GM21723 (cell line): ENCODE data around the gene SNX32.
"Not testable (repeated sequence)": the region's sequence is repeated elsewhere in the genome, so short reads cannot be mapped to it uniquely, and the experiment has no call there.

Experiments used
- ATAC-seq: cut with Tn5 transposase; IDR thresholded peaks from one replicate; pipeline ENCODE4 v1.9.1; 2021; ENCODE audit warnings: mild to moderate bottlenecking, moderate library complexity; ENCODE audit not compliant: unreplicated experiment

SNX32 gene

DNA sequence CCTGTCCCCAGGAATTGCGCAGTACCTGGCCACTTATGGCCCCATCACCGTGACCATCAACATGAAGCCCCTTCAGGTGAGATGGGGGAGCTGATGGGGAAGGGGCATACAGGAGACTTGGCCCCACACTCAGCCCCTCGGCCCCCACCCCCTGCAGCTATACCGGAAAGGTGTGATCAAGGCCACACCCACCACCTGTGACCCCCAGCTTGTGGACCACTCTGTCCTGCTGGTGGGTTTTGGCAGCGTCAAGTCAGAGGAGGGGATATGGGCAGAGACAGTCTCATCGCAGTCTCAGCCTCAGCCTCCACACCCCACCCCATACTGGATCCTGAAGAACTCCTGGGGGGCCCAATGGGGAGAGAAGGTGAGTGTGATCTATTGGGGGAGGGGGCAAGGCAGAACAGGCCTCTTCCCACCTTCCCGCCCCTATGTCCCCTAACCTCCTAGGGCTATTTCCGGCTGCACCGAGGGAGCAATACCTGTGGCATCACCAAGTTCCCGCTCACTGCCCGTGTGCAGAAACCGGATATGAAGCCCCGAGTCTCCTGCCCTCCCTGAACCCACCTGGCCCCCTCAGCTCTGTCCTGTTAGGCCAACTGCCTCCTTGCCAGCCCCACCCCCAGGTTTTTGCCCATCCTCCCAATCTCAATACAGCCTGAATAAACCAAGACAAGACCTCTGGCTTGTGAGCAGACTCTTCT, 49.4 kb downstream of the SNX32 start:
- ATAC-seq, result no peak

DNA sequence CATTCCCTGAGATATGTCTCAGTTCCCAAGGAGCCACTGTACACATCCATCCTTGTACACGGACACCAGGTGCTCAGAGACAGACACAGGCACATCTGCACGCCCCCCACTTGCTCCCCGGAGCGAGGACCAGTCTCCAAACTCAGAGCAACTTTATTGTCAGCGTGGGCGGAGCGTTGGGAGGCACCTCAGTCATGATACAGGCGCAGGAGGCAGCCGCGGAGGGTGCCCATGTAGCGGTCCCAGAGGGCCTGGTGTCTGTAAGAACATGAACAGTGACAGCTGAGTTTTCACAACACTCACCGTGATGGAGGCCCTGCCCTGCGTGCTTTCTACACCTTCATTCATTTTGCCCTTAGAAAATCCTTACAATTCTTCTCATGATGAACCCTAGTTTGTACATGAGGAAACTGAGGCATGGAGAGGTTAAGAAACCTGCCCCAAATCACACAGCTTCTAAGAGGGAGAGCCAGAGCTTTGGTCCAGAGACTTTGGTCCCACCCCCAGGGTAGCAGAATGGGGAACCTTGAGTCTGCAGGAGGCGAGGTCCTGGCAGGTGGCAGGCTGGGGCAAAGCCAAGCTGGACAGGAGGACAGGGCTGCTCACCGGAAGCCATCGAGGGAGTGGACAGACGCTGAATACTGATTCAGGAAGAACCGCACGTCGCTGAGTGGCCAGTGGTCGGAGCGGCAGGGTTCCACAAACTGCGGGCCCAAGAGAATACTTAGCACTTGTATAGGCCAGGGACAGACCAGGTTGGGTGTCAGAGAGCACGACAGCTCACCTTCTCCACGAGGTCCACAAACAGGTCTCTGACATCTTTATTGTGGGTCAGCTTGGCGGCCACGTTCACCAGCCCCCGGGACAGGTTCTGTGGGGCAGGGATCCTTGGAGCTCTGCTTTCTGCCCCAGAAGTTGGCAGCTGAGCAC, 50.3 kb downstream of the SNX32 start:
- ATAC-seq, result no peak

DNA sequence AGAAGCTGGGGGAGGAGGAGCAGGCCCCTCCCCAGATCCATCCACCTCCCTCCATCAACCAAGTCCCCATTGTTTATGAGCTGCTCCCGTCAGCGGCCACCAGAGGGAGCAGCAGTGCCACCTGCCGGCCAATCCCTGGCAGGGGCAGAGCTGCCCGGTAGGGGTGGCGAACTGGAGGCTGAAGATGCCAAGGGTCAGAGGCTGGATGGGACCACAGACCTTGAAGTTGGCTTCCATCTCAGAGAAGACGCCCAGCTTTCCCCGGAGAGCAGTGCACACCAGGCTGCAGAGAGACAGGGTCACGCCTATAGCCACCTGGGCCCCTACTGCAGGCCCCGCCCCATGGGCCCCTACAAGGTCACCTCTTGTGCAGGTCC, 50.9 kb downstream of the SNX32 start:
- no peak for ATAC-seq

DNA sequence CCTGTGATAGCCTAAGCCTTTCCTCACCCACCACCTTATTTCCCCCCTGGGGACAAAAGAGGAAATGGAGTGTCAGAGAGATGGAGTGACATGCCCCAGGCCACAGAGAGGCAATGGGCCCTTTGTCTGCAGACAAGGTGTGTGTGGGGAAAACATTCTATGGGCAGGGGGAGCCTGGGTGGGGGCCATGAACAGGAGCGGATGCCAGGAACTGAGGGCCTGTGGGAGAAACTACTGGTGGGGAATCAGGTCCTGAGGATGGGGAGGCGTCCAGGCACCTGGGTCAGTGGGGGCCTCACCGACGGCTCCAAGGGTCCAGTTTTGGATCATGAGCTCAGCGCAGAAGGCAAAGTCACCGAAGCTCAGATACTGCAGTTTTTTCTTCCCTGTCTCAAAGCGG, 51.5 kb downstream of the SNX32 start:
- ATAC-seq, result no peak

DNA sequence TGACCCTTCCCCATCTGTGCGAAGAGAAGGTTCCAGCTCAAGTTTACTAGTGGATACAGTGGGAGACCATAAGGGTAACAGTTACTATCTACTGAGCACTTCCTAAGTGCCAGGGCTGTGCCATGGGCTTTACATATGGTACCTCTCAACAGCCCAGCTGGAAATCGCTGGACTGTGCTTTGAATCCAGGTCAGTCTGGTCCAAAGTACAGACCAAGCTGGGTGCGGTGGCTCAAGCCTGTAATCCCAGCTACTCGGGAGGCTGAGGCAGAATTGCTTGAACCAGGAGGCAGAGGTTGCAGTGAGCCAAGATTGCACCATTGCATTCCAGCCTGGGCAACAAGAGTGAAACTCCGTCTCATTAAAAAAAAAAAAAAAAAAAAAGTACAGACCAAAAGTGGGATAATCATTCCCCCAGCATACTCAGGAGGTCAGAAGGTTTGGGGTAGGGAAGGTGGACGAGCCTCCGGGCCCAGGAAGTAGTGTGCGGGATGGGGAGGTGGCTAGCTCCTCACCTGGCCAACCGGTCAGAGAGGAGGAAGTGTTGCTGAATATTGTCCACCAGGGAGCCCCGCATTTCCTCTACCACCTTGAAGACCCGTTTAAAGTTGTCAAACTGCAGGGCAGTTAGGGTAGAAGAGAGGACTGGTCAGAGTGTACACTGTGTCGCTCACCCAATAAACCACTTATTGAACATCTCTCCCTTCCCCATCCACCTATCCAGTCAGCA, 52.2 kb downstream of the SNX32 start:
- ATAC-seq, result no peak

DNA sequence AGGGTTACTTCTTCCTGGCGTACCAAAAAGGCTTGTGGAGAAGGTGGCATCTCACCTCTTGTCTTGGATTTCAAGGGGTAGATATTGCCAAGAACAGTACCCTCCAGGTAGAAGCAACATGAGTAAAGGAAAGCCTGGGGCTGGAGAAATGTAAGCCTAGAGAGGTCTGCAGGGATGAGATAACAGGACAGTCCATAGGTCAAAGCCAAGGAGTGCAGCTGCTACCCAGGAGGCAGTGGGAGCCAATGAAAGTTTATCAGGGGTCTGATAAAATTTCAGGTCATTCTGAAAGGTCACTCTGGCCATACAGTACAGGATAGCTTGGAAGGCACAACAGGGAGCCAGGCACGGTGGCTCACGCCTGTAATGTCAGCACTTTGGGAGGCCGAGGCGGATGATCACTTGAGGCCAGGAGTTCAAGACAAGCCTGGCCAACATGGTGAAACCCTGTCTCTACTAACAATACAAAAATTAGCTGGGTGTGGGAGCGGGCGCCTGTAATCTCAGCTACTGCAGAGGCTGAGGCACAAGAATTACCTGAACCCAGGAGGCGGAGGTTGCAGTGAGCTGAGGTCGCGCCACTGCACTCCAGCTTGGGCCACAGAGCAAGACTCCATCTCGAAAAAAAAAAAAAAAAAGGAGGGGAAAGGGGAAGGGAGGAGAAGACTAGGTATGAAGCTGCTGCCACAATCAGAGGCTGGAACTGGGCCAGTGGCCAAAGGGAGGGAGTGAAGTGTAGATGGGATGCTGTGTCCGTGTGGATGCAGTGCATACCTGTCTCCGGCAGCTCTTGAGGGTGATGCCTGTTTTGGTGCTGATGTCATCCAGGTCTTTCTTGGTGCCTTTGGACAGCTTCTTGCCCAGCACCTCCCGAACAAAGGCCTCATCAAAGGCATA, 53.3 kb downstream of the SNX32 start:
- ATAC-seq, result no peak

DNA sequence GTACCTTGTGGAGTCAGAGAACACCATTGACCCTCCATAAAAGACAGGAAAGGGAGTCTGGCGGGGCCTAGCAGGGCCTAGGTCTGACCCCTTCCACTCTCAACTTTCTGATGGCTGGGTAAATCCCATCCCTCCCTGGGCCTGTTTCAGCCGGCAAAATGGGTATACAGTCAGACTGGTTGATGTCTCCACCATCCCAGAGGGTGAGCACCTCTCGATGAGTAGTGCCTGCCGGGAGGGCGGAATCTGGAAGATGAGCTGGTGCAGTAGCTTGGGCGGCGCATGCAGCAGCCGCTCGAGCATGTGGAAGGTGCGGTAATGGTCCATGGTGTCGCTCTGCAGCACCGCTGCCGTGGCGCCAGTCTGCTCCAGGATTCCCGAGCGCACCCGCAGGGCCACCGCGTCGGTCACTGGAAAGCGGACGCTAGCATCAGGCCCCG, 54.0 kb downstream of the SNX32 start:
- ATAC-seq, result peak; percentile 4

DNA sequence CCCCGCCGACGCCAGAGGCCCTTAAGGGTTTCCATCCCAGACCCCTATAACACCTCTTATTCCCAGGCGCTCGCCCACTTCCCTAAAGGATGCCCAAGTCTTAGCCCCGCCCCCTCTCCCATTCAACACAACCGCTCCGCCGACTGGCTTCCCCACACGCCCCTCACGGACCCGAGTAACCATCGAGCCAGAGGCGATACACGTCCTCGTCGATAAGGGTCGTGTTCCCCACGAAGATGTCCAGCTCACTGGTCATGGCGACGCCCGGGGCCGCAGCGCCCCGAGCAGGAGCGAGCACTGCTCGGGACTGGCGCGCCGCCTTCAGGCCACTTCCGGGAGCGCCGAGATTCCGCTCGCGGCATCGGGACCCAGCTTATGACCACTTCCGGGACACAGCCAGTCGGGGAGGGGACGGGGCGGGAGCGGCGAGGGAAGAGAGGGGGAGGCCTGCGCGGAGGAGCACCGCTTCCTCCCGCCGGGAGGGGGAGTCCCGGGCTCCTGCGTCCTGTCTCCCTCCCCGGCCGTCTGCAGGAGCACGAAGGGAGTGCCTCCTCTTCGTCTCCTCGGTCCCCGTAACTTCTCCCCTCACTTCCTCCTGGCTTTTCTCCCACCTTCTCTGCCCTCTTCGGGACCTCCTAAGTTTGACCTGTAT, 54.5 kb downstream of the SNX32 start, which contains the start of gene FIBP:
Gene FIBP, minus strand, starts transcription at position 309 of the 652 bp plus-strand sequence. Its CDS starts 53 bp downstream, at position 256.
- peak; percentile 48 for ATAC-seq

DNA sequence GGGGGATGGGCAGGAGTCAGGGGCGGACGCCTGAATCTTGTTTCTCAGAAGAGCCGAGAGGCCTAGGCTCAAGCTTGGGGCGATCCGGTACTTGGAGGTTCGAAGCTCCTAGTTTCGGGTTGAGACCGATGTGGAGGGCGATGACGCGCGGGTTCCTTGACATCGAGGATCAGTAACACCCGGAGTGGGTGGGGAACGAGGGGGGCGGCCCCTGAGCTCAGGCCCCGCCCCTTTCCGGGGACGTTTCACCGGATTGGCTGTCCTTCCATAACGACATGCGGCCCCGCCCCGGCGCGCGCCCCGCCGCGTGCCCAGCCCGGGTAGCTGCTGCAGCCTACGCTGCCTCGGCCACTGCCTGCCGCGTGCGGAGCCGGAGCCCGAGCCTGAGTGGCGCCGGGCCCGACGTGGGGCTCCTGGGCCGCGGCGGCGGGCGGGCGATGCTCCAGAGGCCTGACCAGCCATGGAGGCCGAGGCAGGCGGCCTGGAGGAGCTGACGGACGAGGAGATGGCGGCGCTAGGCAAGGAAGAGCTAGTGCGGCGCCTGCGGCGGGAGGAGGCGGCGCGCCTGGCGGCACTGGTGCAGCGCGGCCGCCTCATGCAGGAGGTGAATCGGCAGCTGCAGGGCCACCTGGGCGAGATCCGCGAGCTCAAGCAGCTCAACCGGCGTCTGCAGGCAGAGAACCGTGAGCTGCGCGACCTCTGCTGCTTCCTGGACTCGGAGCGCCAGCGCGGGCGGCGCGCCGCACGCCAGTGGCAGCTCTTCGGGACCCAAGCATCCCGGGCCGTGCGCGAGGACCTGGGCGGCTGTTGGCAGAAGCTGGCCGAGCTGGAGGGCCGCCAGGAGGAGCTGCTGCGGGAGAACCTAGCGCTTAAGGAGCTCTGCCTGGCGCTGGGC, 56.8 kb downstream of the SNX32 start, which contains the start of gene CCDC85B:
Gene CCDC85B, plus strand, starts transcription at position 350 of the 895 bp plus-strand sequence. Its CDS starts 111 bp downstream, at position 461.
- ATAC-seq, result peak; percentile 46

DNA sequence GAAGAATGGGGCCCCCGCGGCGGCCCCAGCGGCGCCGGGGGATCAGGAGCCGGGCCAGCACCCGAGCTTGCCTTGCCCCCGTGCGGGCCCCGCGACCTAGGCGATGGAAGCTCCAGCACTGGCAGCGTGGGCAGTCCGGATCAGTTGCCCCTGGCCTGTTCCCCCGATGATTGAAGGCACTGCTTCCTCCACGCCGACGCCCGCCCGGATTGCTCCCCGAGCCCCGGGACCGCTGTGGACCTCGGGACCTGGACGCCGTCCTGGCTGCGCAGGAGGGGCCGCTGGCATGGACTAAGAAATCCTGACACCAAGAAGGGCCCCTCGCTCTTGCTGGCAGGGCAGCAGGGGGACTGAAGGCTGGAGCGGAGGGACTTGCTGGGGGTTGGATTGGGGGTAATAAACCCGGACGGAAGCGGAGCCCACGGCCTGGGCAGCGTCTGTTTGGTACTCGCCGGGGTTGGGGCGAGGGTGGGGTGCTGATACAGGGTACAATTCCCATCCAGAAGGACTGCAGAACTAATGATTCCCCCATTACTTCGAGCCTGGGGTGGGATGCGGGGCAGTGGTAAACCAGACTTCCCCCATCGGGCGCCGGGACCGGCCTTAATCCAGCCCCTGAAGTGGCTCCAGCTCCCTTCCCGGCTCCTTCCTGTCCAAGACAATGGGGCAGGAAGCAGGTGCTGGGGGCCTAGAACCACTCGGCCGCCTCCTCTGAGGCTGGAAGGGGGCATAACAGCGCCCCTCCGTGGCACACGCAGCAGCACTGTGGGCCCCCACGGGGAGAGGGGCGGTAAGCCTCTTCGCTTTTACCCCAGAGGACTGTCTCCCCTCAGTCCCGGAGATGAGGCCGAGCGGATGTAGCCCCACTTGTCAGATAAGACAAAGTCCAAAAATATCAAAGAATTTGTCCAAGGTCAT, 57.7 kb downstream of the SNX32 start:
- no peak for ATAC-seq

DNA sequence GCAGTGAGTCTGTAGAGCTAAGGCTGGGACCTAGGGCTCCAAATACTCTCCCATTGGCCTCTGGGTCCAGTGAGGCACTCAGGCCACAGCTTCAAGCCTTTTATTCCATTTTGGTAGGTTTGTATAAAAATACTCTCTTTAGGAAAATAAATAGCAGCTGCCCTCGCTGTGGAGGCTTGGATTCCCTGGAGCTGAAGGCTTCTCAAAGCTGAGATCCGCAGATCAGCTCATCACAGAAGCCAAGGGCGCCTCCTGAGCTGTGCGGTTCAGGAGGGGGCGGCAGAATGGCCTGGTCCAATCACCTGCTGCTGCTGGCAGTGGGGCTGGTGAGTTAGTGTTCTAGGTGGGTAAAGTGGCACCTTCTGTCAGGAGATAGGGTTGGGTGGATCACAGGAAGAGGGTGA, 58.4 kb downstream of the SNX32 start:
- ATAC-seq, result not testable (repeated sequence)

DNA sequence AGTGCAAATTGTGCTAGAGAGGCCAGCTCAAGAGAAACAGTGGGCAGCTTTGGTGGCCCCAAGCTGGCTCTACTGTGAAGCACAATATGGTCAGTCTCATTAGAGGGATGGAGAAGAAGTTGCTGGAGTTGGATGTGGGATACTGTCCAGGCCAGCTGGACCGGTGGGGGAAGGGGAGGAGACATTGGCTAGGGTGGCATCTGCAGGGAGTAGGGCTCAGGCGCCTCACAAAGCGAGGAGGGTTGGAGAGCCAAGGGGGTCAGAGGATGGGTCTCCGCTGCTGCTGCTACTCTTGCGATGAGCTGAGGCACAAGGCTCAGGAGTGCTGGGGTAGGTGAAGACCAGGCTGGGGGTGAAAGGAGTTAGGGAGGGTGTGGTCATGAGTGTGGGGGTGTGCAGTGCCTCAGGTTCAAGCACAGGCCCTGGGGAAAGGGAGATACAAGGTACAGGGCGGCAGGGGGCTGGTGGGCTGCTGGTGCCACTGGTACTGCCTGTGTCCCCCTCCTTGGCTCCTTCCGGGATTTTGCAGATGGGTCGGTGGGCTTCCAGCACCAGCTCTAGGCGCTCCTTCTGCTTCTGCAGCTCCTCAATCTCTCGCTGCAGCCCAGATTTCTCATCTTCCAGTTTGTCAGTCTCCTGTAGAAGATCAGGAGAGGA, 59.0 kb downstream of the SNX32 start:
- ATAC-seq, result no peak

DNA sequence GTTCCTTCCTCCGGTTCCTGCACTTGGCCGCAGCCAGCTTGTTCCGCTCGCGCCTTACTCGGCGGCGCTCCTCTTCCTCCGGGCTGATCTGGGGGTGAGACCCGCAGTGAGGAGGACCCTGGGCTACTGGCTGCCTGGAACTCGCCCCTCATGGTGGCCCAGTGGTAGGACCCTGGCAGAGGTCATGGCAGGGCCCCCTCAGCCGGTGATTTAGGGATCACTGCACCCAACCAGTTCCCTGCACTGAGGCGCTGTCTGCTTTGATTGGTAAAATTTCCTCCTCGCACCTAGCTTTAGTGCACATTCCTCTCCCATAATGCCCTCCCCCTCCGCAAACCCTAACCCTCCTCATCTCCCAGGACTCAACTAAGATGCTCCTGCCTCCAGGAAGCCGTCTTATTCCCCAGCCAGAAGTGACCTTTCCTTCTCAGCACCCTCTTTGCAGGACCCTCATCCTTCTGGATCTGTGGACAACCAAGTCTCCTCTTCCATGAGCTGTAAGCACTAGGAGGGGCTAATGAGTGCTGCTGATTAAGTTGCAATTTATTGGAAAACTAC, 60.4 kb downstream of the SNX32 start:
- ATAC-seq, result no peak

DNA sequence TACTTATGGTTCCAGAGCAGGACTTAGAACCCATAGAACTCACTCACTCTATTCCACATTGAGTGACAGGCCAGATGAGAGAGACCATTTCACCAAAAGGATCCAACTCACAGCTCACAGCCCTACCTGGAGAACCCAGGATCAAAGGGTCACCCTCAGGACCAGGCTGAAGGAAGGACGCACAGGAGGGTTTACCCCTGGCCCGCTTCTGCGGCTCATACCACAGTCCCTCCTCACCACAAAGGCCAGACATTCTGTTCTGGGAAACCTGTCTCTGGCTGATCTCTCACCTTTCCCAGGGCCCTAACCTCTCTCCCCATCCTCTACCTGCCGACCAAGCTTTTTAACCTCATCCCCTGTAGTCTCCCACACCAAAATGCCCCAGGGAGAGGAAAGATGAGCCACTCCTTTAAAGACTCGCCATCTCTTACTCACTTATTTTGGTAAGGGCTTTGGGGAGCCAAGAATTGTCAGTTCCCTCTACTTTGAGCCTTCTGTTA, 61.8 kb downstream of the SNX32 start:
- ATAC-seq, result no peak

DNA sequence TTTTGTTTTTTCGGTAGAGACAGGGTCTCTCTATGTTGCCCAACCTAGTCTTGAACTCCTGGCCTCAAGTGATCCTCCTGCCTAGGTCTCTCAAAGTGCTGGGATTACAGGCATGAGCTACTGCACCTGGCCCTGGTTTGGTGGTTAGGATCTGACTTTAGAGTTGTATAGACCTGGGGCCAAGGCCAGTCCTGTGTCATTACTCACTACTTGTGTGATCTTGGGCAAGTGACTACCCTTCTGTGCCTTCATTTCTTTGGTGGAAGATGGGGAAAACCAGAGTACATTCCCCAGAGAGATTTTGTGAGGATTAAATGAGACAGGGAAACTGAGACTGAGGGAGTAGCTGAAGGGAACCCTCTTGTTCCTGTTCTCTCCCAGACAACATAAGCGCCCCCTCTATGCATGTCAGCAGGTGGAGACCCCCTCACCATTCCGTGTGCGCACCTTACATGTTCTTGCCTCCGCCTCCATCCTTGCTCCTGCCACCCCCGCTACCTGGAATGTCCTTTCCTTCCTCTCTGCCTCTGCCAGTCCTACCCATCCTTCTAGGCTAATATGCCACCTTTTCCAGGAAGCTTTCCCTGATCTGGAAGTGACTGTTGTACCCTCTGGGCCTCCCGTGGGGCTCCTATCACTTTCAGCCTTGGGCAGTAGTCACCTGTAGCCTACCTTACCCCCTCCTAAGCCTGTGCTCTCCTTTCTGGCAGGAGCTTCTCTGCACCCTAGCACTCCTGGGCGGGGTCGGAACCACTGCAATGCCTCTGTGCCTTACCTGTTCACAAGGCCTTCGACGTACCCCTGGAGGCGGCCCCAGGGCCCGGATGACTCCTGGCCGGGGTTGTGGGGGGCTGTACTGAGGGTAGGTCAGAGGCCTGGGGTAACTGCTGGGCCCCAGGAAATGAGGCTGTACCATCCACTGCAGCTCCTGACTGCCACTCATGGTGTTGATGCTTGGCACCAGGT, 62.6 kb downstream of the SNX32 start:
- no peak for ATAC-seq
